ENCODE measurements around the gene GNB3. TPM values are rescaled to one million over a fixed set of nuclear protein-coding genes. Genes with fewer than 3 reads are reported as not detected.
A peak's percentile ranks its signal among the peaks of the same experiment; 100 is the strongest.

The GNB3 gene
- total RNA-seq, 1 donor from 2014 or later: 10.4 TPM

- Histone ChIP-seq H3K9me3 (no peaks in the 10 kb centered on the region), H3K36me3 (peaks cover 16 to 29% of the 10 kb centered on the region in 2 donors), H3K27me3 (no peaks in the 10 kb centered on the region), H3K4me3 (peak within 1 kb of the TSS; percentile 65 to 79), H3K4me1 (peaks cover 4 to 18% of the 10 kb centered on the region in 2 donors), H3K27ac (peak within 1 kb of the TSS; percentile 90 to 94)
- no peak for TF ChIP-seq CTCF (IDR thresholded peaks at IDR 0.05)
- DNase-seq (ENCODE audit: low spot score in 2 of 2): peak; percentile 97 to 98
- intact Hi-C loops (cut with DNase I): loop anchor here (1.0 to 5.0 kb wide), 3 partner anchors 22 to 244 kb away; partner anchors contain the start of genes CHD4, P3H3 and SPSB2
Observed at GRCh38 chr12:6851153-6851920, 10.6 kb downstream of the GNB3 start, which contains the start of gene CDCA3. TSS of gene CDCA3 (minus strand) at chr12:6851286. CDS start at chr12:6850952, 334 bp downstream.

GRCh38 chr12:6851921-6852650 is 11.4 kb downstream of the GNB3 start, which contains the start of gene USP5:
TSS of gene USP5 (plus strand) at chr12:6852150. CDS start at chr12:6852180, 30 bp downstream.
- peaks cover 4 to 18% of the 10 kb centered on the region in 2 donors for H3K4me1 ChIP-seq
- no peak for TF ChIP-seq CTCF (IDR thresholded peaks at IDR 0.05)
- peak within 1 kb of the TSS; percentile 90 to 94 for H3K27ac ChIP-seq
- peak within 1 kb of the TSS; percentile 65 to 79 for H3K4me3 ChIP-seq
- peaks cover 16 to 29% of the 10 kb centered on the region in 2 donors for H3K36me3 ChIP-seq
- DNase-seq (ENCODE audit: low spot score in 2 of 2): peak; percentile 99 to 100
- H3K9me3 ChIP-seq: no peaks in the 10 kb centered on the region
- intact Hi-C loops (cut with DNase I): loop anchor here (1.0 to 5.0 kb wide), 8 partner anchors 15 to 245 kb away; partner anchors contain the start of genes CHD4, ING4, P3H3 and SPSB2
- no peaks in the 10 kb centered on the region for H3K27me3 ChIP-seq

GRCh38 chr12:6852651-6853354 is 12.1 kb downstream of the GNB3 start:
- peaks cover 4 to 18% of the 10 kb centered on the region in 2 donors for H3K4me1 ChIP-seq
- peak overlapping the region; percentile 87 to 94 for H3K27ac ChIP-seq
- intact Hi-C loops (cut with DNase I): loop anchor here (1.0 to 5.0 kb wide), 6 partner anchors 14 to 246 kb away; partner anchors contain the start of genes CHD4, ING4, TPI1 and ZNF384
- H3K9me3 ChIP-seq: no peaks in the 10 kb centered on the region
- peak in 1 of 2 donors; percentile 86 for DNase-seq (ENCODE audit: low spot score in 2 of 2)
- peaks cover 23 to 33% of the 10 kb centered on the region in 2 donors for H3K36me3 ChIP-seq
- H3K27me3 ChIP-seq: no peaks in the 10 kb centered on the region
- H3K4me3 ChIP-seq: peak overlapping the region; percentile 65 to 79
- no peak for TF ChIP-seq CTCF (IDR thresholded peaks at IDR 0.05)

GRCh38 chr12:6853626-6854025 is 12.9 kb downstream of the GNB3 start:
- peak overlapping the region; percentile 87 to 94 for H3K27ac ChIP-seq
- H3K36me3 ChIP-seq: peaks cover 32 to 36% of the 10 kb centered on the region in 2 donors
- intact Hi-C loops (cut with DNase I): loop anchor here (2.0 to 5.0 kb wide), 2 partner anchors 13 to 246 kb away; partner anchors contain the start of genes CHD4 and TPI1
- no peaks in the 10 kb centered on the region for H3K9me3 ChIP-seq
- H3K27me3 ChIP-seq: no peaks in the 10 kb centered on the region
- no peak for TF ChIP-seq CTCF (IDR thresholded peaks at IDR 0.05)
- peak overlapping the region; percentile 65 to 79 for H3K4me3 ChIP-seq
- peaks cover 4 to 18% of the 10 kb centered on the region in 2 donors for H3K4me1 ChIP-seq
- no peak for DNase-seq (ENCODE audit: low spot score in 2 of 2)

- H3K27me3 ChIP-seq: no peaks in the 10 kb centered on the region
- peaks cover 36 to 38% of the 10 kb centered on the region in 2 donors for H3K36me3 ChIP-seq
- no peak for TF ChIP-seq CTCF (IDR thresholded peaks at IDR 0.05)
- no peak for DNase-seq (ENCODE audit: low spot score in 2 of 2)
- H3K27ac ChIP-seq: peak overlapping the region; percentile 87 to 94
- peaks cover 4 to 18% of the 10 kb centered on the region in 2 donors for H3K4me1 ChIP-seq
- H3K4me3 ChIP-seq: no peak overlapping the region
- intact Hi-C loops (cut with DNase I): loop anchor here (5.0 kb wide), 1 partner anchor 247 kb away; the partner anchor contains the start of gene CHD4
- H3K9me3 ChIP-seq: no peaks in the 10 kb centered on the region
Observed at GRCh38 chr12:6854036-6854435, 13.3 kb downstream of the GNB3 start.
